Vagina (tissue), 2 donors: ENCODE measurements around the gene OBSCN. TPM values are rescaled to one million over a fixed set of nuclear protein-coding genes. Genes with fewer than 3 reads are reported as not detected.
"Not testable (repeated sequence)": the region's sequence is repeated elsewhere in the genome, so short reads cannot be mapped to it uniquely, and the experiment has no call there.

Experiments
- DNase-seq, 2 donors: peaks; one replicate each; pipeline ENCODE4 v3.0.0-alpha.2; 2017; ENCODE audit errors: extremely low spot score in 2 of 2
- H3K27ac ChIP-seq: fragments of 200-600 bp; sonication (generic); one replicate; pipeline ENCODE4 v1.5.1; 2019
- H3K27me3 ChIP-seq: fragments of 200-600 bp; sonication (generic); one replicate; pipeline ENCODE4 v1.5.1; 2019
- H3K36me3 ChIP-seq, 2 donors: fragments of 200-600 bp; sonication (generic); one replicate each; pipeline ENCODE4 v1.5.1; 2017 to 2019
- H3K4me1 ChIP-seq: fragments of 200-600 bp; sonication (generic); one replicate; pipeline ENCODE4 v1.5.1; 2019
- H3K4me3 ChIP-seq, 2 donors: fragments of 200-600 bp; sonication (generic); 1 replicate in 1 of 2; 2 replicates in 1 of 2; pipeline ENCODE4 v1.5.1; 2016 to 2019
- H3K9me3 ChIP-seq: fragments of 200-600 bp; sonication (generic); one replicate; pipeline ENCODE4 v1.5.1; 2019
- POLR2A ChIP-seq, 2 donors: fragments of 450-650 bp; IDR thresholded peaks; one replicate each; pipeline ENCODE4 v1.6.1; 2017; ENCODE audit warnings: antibody characterized with exemption in 2 of 2, mild to moderate bottlenecking in 2 of 2, moderate library complexity in 2 of 2
- POLR2AphosphoS5 ChIP-seq, 2 donors: sonication (generic); formaldehyde crosslinking; IDR thresholded peaks; one replicate each; pipeline ENCODE4 v1.9.0; 2017; ENCODE audit warnings: antibody characterized with exemption in 2 of 2, mild to moderate bottlenecking in 2 of 2, low read depth in 1 of 2; ENCODE audit not compliant: insufficient read depth in 1 of 2
- intact Hi-C: fragments of 100-400 bp; cut with DNase I; formaldehyde crosslinking; loops from one replicate; pipeline ENCODE4 v1.15.1; 2023
- total RNA-seq: library from RNA; depleted of rRNA; stranded (reverse); fragments of >200 nt; gene quantifications from one replicate; pipeline ENCODE4 v1.2.3, GENCODE V29; 2016
- TF ChIP-seq, protein P1 (sequence below), 3 experiments: fragments of 450-650 bp in 2 of 3; fragments of 200-600 bp in 1 of 3; sonication (generic) in 1 of 3; IDR thresholded peaks; one replicate each; pipeline ENCODE4 v1.5.1; 2017 to 2019; ENCODE audit warnings: antibody characterized with exemption in 3 of 3, mild to moderate bottlenecking in 2 of 3, moderate library complexity in 2 of 3

Gene OBSCN
- total RNA-seq, 1 donor from 2014 or later = 35.8 TPM

DNA sequence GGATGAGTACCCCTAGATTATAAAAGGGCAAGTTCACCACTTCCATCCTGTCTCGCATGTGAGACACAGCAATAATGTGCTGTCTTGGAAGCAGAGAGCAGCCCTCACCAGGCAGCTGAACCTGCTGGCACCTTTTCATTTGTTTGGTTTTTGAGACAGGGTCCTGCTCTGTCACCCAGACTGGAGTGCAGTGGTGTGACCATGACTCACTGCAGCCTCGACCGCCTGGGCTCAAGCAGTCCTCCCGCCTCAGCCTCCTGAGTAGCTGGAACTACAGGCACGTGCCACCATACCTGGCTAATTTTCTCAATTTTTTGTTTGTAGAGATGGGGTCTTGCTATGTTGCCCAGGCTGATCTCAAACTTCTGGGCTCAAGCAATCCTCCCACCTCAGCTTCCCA lies 20.3 kb downstream of the OBSCN start:
- H3K27ac ChIP-seq = peak overlapping the region; percentile 25
- H3K36me3 ChIP-seq = peaks cover 0 to 30% of the 10 kb centered on the region in 2 donors
- H3K27me3 ChIP-seq, H3K4me3 ChIP-seq, intact Hi-C loops, H3K9me3 ChIP-seq, H3K4me1 ChIP-seq: not testable (repeated sequence)
- DNase-seq = peak in 1 of 2 donors; percentile 72
- TF ChIP-seq, protein P1, sequence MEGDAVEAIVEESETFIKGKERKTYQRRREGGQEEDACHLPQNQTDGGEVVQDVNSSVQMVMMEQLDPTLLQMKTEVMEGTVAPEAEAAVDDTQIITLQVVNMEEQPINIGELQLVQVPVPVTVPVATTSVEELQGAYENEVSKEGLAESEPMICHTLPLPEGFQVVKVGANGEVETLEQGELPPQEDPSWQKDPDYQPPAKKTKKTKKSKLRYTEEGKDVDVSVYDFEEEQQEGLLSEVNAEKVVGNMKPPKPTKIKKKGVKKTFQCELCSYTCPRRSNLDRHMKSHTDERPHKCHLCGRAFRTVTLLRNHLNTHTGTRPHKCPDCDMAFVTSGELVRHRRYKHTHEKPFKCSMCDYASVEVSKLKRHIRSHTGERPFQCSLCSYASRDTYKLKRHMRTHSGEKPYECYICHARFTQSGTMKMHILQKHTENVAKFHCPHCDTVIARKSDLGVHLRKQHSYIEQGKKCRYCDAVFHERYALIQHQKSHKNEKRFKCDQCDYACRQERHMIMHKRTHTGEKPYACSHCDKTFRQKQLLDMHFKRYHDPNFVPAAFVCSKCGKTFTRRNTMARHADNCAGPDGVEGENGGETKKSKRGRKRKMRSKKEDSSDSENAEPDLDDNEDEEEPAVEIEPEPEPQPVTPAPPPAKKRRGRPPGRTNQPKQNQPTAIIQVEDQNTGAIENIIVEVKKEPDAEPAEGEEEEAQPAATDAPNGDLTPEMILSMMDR (IDR thresholded peaks at IDR 0.05) = peak in 1 of 3 experiments; percentile 6

- Histone ChIP-seq H3K9me3 (no peaks in the 10 kb centered on the region), H3K27me3 (no peaks in the 10 kb centered on the region), H3K4me3 (no peak overlapping the region), H3K4me1 (peaks cover 7% of the 10 kb centered on the region), H3K27ac (no peak overlapping the region), H3K36me3 (peaks cover 0 to 30% of the 10 kb centered on the region in 2 donors)
- TF ChIP-seq, protein P1 (IDR thresholded peaks at IDR 0.05) = no peak
- peak; percentile 16 to 90 for TF ChIP-seq POLR2AphosphoS5 (IDR thresholded peaks at IDR 0.05; ENCODE audit: insufficient read depth in 1 of 2, low read depth in 1 of 2)
- intact Hi-C loops = no loop called here
- DNase-seq = no peak
These were observed 20.8 kb downstream of the OBSCN start for GRCh38 chr1:228228601-228229074.

DNA sequence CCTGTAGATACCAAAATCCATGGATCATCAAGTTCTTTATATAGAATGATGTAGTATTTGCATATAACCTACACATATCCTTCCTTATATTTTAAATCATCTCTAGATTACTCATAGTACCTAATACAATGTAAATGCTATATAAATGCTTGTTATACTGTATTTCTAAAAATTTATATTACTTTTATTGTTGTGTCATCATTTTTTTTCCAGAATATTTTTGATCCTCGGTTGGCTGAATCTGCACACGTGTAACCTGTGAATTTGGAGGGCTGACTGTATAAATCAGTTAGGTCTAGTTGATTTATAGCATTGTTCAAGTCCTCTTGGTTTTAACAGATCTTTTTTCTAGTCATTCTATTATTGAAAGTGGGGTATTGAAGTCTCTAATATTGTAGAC lies 23.3 kb downstream of the OBSCN start:
- DNase-seq = no peak
- Histone ChIP-seq H3K27me3 (no peaks in the 10 kb centered on the region), H3K9me3 (no peaks in the 10 kb centered on the region), H3K27ac (no peak overlapping the region), H3K4me3 (no peak overlapping the region), H3K36me3 (peaks cover 0 to 10% of the 10 kb centered on the region in 2 donors), H3K4me1 (peaks cover 7% of the 10 kb centered on the region)
- no peak for TF ChIP-seq POLR2AphosphoS5 (IDR thresholded peaks at IDR 0.05; ENCODE audit: insufficient read depth in 1 of 2, low read depth in 1 of 2)
- no peak for TF ChIP-seq POLR2A (IDR thresholded peaks at IDR 0.05)
- TF ChIP-seq, protein P1 (IDR thresholded peaks at IDR 0.05) = no peak
- intact Hi-C loops = no loop called here

DNA sequence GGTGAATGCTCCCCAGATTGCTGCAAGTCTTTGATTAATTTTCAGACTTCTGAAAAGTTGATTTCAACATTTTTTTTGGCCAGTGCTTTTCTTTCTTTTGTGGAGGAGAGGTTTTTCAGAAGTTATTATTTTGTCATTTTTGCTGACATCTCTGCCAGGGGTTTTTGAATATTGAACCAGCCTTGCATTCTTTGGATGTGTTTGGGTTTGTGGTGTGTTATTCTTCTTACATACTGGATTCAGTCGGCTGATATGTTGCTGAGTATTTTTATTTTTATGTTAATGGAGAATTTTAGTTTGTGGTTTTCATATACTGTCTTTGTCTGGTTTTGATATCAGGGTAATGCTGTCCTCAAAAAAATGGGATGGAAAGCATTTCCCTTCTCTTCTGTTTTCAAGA lies 25.3 kb downstream of the OBSCN start:
- Histone ChIP-seq H3K36me3 (peaks cover 0 to 10% of the 10 kb centered on the region in 2 donors), H3K4me3 (no peak overlapping the region), H3K9me3 (no peaks in the 10 kb centered on the region), H3K27ac (no peak overlapping the region), H3K27me3 (no peaks in the 10 kb centered on the region), H3K4me1 (peaks cover 3% of the 10 kb centered on the region)
- no peak for DNase-seq
- intact Hi-C loops = no loop called here
- TF ChIP-seq, protein P1 (IDR thresholded peaks at IDR 0.05) = no peak
- no peak for TF ChIP-seq POLR2A (IDR thresholded peaks at IDR 0.05)
- no peak for TF ChIP-seq POLR2AphosphoS5 (IDR thresholded peaks at IDR 0.05; ENCODE audit: insufficient read depth in 1 of 2, low read depth in 1 of 2)

DNA sequence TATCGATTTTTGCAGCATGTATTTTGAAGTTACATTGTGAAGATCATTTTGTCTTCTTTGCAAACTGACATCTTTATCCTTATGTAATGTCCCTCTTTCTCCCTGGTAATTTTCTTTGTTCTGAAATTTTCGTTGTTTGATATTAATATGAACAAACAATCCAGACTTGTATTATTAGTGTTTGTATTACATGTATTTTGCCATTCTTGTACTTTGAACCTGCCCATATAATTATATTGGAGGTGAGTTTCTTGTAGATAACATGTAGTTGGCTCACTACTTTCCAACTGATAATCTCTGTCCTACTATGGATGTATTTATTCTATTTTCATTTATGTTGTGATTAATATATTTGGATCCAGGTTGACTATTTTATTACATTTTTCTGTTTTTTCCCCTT lies 27.1 kb downstream of the OBSCN start:
- H3K27ac ChIP-seq = no peak overlapping the region
- H3K4me3 ChIP-seq = no peak overlapping the region
- no peaks in the 10 kb centered on the region for H3K9me3 ChIP-seq
- intact Hi-C loops = no loop called here
- H3K4me1 ChIP-seq = no peaks in the 10 kb centered on the region
- TF ChIP-seq POLR2A (IDR thresholded peaks at IDR 0.05) = no peak
- no peak for TF ChIP-seq POLR2AphosphoS5 (IDR thresholded peaks at IDR 0.05; ENCODE audit: insufficient read depth in 1 of 2, low read depth in 1 of 2)
- TF ChIP-seq, protein P1 (IDR thresholded peaks at IDR 0.05) = no peak
- H3K36me3 ChIP-seq = peaks cover 0 to 13% of the 10 kb centered on the region in 2 donors
- no peak for DNase-seq
- H3K27me3 ChIP-seq = no peaks in the 10 kb centered on the region
